Common myeloid progenitor, CD34-positive (primary cell): ENCODE measurements around the gene ANXA11.

Experiments
- CTCF ChIA-PET: fragments of 350-600 bp; sonication (Branson Sonifier 250); formaldehyde crosslinking; loops from one replicate; lab custom pipeline; 2021; ENCODE audit warnings: antibody characterized with exemption; lab: Charles Lee
- POLR2A ChIA-PET: fragments of 350-600 bp; sonication (Branson Sonifier 250); formaldehyde crosslinking; loops from one replicate; lab custom pipeline; 2021; ENCODE audit warnings: antibody characterized with exemption; lab: Charles Lee
- DNase-seq, 3 donors: peaks; one replicate each; pipeline versions ENCODE4 v3.0.0 to v3.0.0-alpha.2; 2013
- H3K27ac ChIP-seq, 2 experiments: 1 replicate in 1 of 2; 2 replicates in 1 of 2; pipeline ENCODE4 v1.7.0; 2013; ENCODE audit warnings: inconsistent platforms in 2 of 2, low read length in 2 of 2, mild to moderate bottlenecking in 2 of 2, low read depth in 1 of 2, moderate library complexity in 1 of 2; ENCODE audit not compliant: severe bottlenecking in 2 of 2, insufficient read depth in 1 of 2, poor library complexity in 1 of 2
- H3K27me3 ChIP-seq, 5 experiments: replicated peaks in 2 of 5; 1 replicate in 3 of 5; 2 replicates in 2 of 5; pipeline versions ENCODE4 v1.6.1 to v1.7.0; 2013; ENCODE audit warnings: low read length in 4 of 5, mild to moderate bottlenecking in 2 of 5, moderate library complexity in 2 of 5, inconsistent platforms in 1 of 5; ENCODE audit not compliant: insufficient read depth in 5 of 5, control insufficient read depth in 4 of 5
- H3K36me3 ChIP-seq, 4 experiments: 1 replicate in 2 of 4; 2 replicates in 2 of 4; pipeline versions ENCODE4 v1.6.1 to v1.7.0; 2013; ENCODE audit warnings: low read length in 3 of 4, control low read depth in 1 of 4, mild to moderate bottlenecking in 1 of 4; ENCODE audit not compliant: control insufficient read depth in 4 of 4, insufficient read depth in 4 of 4
- H3K4me1 ChIP-seq, 4 experiments: 1 replicate in 3 of 4; 2 replicates in 1 of 4; pipeline versions ENCODE4 v1.6.1 to v1.7.1; 2013; ENCODE audit warnings: low read length in 3 of 4, mild to moderate bottlenecking in 3 of 4, control low read depth in 1 of 4, inconsistent platforms in 1 of 4, moderate library complexity in 1 of 4; ENCODE audit not compliant: control insufficient read depth in 4 of 4, insufficient read depth in 4 of 4; ENCODE audit errors: control extremely low read depth in 1 of 4
- H3K4me3 ChIP-seq, 7 experiments: 1 replicate in 4 of 7; 2 replicates in 3 of 7; pipeline versions ENCODE4 v1.5.1 to v1.7.0; 2013; ENCODE audit warnings: mild to moderate bottlenecking in 7 of 7, low read length in 6 of 7, moderate library complexity in 6 of 7, inconsistent platforms in 2 of 7, low read depth in 2 of 7, control low read depth in 1 of 7; ENCODE audit not compliant: insufficient read depth in 4 of 7, control insufficient read depth in 1 of 7; ENCODE audit errors: extremely low read depth in 1 of 7
- H3K9me3 ChIP-seq, 5 experiments: 1 replicate in 4 of 5; 2 replicates in 1 of 5; pipeline versions ENCODE4 v1.6.1 to v1.7.1; 2013; ENCODE audit warnings: low read length in 4 of 5, mild to moderate bottlenecking in 2 of 5, inconsistent platforms in 1 of 5, low read depth in 1 of 5, moderate library complexity in 1 of 5; ENCODE audit not compliant: control insufficient read depth in 4 of 5, insufficient read depth in 2 of 5; ENCODE audit errors: control extremely low read depth in 1 of 5
- WGBS: methylation state at CpG from one replicate; pipeline ENCODE4 v1.1.5; 2013; ENCODE audit not compliant: insufficient coverage; 5-methylcytosine and 5-hydroxymethylcytosine counted together

Gene ANXA11

DNA sequence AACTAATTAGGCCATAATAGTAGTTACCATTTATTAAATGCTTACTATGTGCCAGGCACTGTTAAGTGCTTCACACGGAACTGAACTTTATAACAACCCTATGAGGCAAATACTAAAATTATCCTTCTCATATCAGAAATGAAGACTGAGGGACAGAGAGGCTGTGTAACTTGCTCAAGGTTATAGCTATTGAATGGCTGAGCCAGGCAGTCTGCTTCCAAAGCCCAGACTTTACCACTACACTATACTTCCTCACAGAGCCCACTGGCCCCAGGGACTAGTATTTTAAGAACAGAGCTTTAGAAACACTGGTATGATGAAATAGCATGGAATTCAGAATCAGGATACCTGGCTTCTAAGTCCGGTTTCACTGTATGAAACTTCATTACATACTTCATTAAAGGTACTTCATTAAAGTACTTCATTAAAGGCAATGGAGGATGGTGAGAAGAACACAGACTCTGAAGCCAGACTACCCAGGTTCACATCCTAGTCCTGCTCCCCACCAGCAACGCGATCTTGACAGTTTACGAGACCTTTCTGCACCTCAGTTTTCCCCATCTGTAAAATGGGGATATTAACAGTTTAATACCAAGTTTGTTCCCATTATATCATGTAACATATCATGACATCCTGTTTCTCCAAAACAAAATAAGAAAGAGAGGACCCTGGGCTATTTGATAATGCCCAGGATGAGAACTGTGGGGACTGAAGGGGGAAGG lies 19.6 kb downstream of the ANXA11 start:
- no peaks in the 10 kb centered on the region for H3K27me3 ChIP-seq
- peaks cover 0 to 7% (median 4%) of the 10 kb centered on the region in 4 experiments for H3K36me3 ChIP-seq
- no peak for DNase-seq
- ChIA-PET POLR2A (interaction anchor here (0.9 kb wide), 1 partner anchor 19 kb away, joined by 3 read pairs; no protein-coding TSS in a partner anchor), CTCF (interaction anchor here (0.7 to 2.6 kb wide), 6 partner anchors 10 to 42 kb away, joined by 3 to 14 read pairs (median 3); partner anchors contain the start of gene ANXA11)
- WGBS = no CpG with 5 or more reads among the region's 5 CpGs
- peak overlapping the region in 1 of 2 experiments; percentile 75 for H3K27ac ChIP-seq
- no peaks in the 10 kb centered on the region for H3K9me3 ChIP-seq
- peaks cover 15 to 32% (median 26%) of the 10 kb centered on the region in 4 experiments for H3K4me1 ChIP-seq
- no peak overlapping the region for H3K4me3 ChIP-seq

- Histone ChIP-seq H3K27me3 (no peaks in the 10 kb centered on the region), H3K27ac (no peak overlapping the region), H3K4me3 (no peak overlapping the region), H3K36me3 (peaks cover 0 to 7% (median 4%) of the 10 kb centered on the region in 4 experiments), H3K4me1 (peaks cover 11 to 30% (median 26%) of the 10 kb centered on the region in 4 experiments), H3K9me3 (no peaks in the 10 kb centered on the region)
- CTCF ChIA-PET = interaction anchor here (1.2 to 2.6 kb wide), 5 partner anchors 8 to 24 kb away, joined by 3 to 14 read pairs (median 5); partner anchors contain the start of gene ANXA11
- 93% methylated on average over 3 of the region's 4 CpGs for WGBS
- POLR2A ChIA-PET = no interaction called here
- DNase-seq = no peak
Measured at GRCh38 chr10:80184291-80184690, 21.0 kb downstream of the ANXA11 start.

GRCh38 chr10:80183436-80183835 lies 21.9 kb downstream of the ANXA11 start:
- no peaks in the 10 kb centered on the region for H3K27me3 ChIP-seq
- no peaks in the 10 kb centered on the region for H3K9me3 ChIP-seq
- POLR2A ChIA-PET = no interaction called here
- 100% methylated on average over 4 of the region's 4 CpGs for WGBS
- H3K4me1 ChIP-seq = peaks cover 6 to 23% (median 18%) of the 10 kb centered on the region in 4 experiments
- DNase-seq = no peak
- H3K4me3 ChIP-seq = no peak overlapping the region
- CTCF ChIA-PET = interaction anchor here (1.7 to 2.6 kb wide), 2 partner anchors 8 to 23 kb away, joined by 5 to 11 read pairs; no protein-coding TSS in a partner anchor
- H3K27ac ChIP-seq = no peak overlapping the region
- peaks cover 0 to 6% (median 4%) of the 10 kb centered on the region in 4 experiments for H3K36me3 ChIP-seq

DNA sequence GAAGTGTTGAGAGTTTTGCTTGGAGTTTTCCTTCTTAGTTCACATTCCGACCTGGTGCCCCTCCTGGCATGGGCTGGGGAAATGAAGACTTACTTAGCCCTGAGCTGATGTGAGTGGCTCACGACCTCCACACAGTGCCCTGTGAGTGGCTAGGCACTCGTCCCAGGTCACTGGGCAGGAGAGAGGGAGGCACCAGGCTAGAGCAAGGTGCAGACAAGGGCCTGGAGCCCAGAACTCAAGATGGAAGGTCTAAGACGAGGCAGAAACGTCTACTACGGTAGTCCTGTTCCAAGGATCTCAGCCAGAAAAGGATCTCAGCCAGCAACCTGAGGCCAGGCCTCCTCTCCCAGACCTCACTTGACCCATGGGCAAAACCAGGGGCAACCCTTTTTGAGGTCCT lies 22.4 kb downstream of the ANXA11 start:
- CTCF ChIA-PET = interaction anchor here (1.7 to 2.6 kb wide), 2 partner anchors 7 to 23 kb away, joined by 5 to 11 read pairs; no protein-coding TSS in a partner anchor

DNA sequence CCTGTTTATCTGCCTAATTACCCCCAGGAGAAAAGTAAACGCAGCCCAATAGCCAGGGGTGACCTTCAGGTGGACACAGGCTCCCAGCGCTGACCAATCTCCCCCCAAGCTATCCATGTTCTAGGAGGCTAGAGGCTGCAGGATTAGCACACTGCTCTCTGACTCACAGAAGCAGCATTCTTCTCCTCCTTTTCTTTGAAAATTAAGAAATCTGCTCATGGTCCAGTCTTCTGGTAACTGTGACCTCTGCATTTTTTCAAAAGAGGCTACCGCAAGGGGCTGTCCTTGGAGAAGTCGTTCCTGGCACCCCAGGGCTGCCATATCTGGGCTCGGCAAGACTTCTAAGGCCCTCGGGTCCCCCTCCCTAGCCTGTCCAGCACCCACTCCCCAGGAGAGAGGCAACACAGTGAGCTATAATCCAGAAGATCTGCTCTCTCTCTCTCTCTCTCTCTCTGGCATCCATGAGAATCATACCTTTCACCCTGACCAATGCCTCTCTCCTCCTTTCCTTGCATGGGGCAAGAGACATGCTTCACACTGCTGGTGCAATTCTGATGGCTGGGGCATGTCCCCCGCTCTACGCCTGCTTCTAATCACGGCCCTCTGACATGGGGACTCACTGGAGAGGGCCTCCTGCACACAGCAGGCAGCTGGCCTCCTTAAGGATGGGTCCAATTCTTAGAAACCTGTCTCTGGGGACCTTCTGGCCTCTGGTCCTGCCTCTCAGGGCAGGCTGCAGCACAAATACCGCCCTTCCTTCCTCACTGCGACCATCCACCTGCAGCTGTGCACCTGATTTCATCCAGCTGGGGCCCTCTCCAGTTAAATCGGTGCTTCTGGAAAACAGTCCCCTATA lies 27.3 kb downstream of the ANXA11 start:
- no peak overlapping the region for H3K4me3 ChIP-seq
- peaks cover 0 to 3% (median 0%) of the 10 kb centered on the region in 4 experiments for H3K4me1 ChIP-seq
- H3K9me3 ChIP-seq = no peaks in the 10 kb centered on the region
- DNase-seq = no peak
- POLR2A ChIA-PET = no interaction called here
- peaks cover 0 to 19% (median under 1%) of the 10 kb centered on the region in 4 experiments for H3K36me3 ChIP-seq
- WGBS = 97% methylated on average over 12 of the region's 12 CpGs
- no peaks in the 10 kb centered on the region for H3K27me3 ChIP-seq
- no peak overlapping the region for H3K27ac ChIP-seq
- CTCF ChIA-PET = interaction anchor here (1.1 to 1.7 kb wide), 5 partner anchors 9 to 247 kb away, joined by 3 to 6 read pairs (median 4); no protein-coding TSS in a partner anchor

More for the DNA sequence above, 22.4 kb downstream of the ANXA11 start:
- Histone ChIP-seq H3K4me1 (peaks cover 2 to 19% (median 14%) of the 10 kb centered on the region in 4 experiments), H3K4me3 (no peak overlapping the region), H3K27ac (no peak overlapping the region), H3K27me3 (no peaks in the 10 kb centered on the region), H3K36me3 (peaks cover 0 to 6% (median 4%) of the 10 kb centered on the region in 4 experiments), H3K9me3 (no peaks in the 10 kb centered on the region)
- POLR2A ChIA-PET = no interaction called here
- WGBS = 98% methylated on average over 5 of the region's 6 CpGs
- DNase-seq = no peak

DNA sequence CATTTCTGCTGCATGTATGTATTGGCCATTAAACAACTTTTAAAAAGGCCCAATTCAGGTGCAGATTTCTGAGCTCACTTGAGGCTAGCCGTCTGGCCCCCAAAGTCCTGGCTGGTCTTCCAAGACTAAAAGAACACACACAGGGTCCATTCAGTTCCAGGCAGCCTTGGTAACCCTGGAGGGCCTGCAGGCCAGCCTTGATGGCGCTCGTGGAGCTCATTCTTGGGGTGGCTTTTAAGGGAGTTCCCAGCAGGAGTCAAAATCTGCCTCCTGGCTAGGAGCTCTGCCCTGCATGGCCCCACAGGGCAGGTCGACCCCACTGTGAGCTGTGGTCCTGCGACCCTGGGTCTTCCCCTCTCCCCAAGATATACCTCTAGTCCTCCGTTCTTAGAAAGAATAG lies 28.8 kb downstream of the ANXA11 start:
- Histone ChIP-seq H3K27me3 (no peaks in the 10 kb centered on the region), H3K36me3 (peaks cover 0 to 32% (median 3%) of the 10 kb centered on the region in 4 experiments), H3K4me3 (no peak overlapping the region), H3K27ac (no peak overlapping the region), H3K9me3 (no peaks in the 10 kb centered on the region), H3K4me1 (peaks cover 0 to 3% (median 0%) of the 10 kb centered on the region in 4 experiments)
- POLR2A ChIA-PET = interaction anchor here (0.9 kb wide), 1 partner anchor 26 kb away, joined by 4 read pairs; no protein-coding TSS in a partner anchor
- CTCF ChIA-PET = interaction anchor here (1.7 to 3.0 kb wide), 4 partner anchors 8 to 32 kb away, joined by 3 to 11 read pairs (median 5); no protein-coding TSS in a partner anchor
- 100% methylated on average over 5 of the region's 6 CpGs for WGBS
- no peak for DNase-seq
